Subcutaneous abdominal adipose tissue (tissue), 5 donors: ENCODE results near the gene FMN1.

Source experiments
- H3K27ac ChIP-seq: one replicate; pipeline ENCODE4 v1.7.0; 2013; ENCODE audit warnings: low read depth, mild to moderate bottlenecking, inconsistent platforms, low read length, moderate library complexity
- H3K27me3 ChIP-seq, 5 donors: one replicate each; pipeline ENCODE4 v1.7.0; 2013; ENCODE audit warnings: low read length in 5 of 5, inconsistent platforms in 1 of 5; ENCODE audit not compliant: control insufficient read depth in 5 of 5, insufficient read depth in 4 of 5
- H3K36me3 ChIP-seq, 5 donors: one replicate each; pipeline ENCODE4 v1.7.0; 2013; ENCODE audit warnings: low read length in 5 of 5; ENCODE audit not compliant: control insufficient read depth in 5 of 5, insufficient read depth in 5 of 5
- H3K4me1 ChIP-seq, 5 donors: one replicate each; pipeline ENCODE4 v1.7.0; 2013; ENCODE audit warnings: low read length in 5 of 5, mild to moderate bottlenecking in 3 of 5, moderate library complexity in 1 of 5; ENCODE audit not compliant: control insufficient read depth in 5 of 5, insufficient read depth in 5 of 5
- H3K4me3 ChIP-seq, 5 donors: one replicate each; pipeline ENCODE4 v1.7.0; 2013; ENCODE audit warnings: low read length in 5 of 5, low read depth in 1 of 5
- H3K9ac ChIP-seq, 5 donors: one replicate each; pipeline ENCODE4 v1.7.0; 2013; ENCODE audit warnings: low read length in 5 of 5, mild to moderate bottlenecking in 4 of 5, moderate library complexity in 3 of 5
- H3K9me3 ChIP-seq, 5 donors: one replicate each; pipeline ENCODE4 v1.7.0; 2013; ENCODE audit warnings: low read length in 5 of 5; ENCODE audit not compliant: control insufficient read depth in 5 of 5
- donor health status: healthy.
- donor health status: healthy.
- donor health status: healthy.
- donor health status: healthy.
- donor health status: healthy.

The FMN1 gene

GRCh38 chr15:32977506-32977905 lies 217.0 kb downstream of the FMN1 start:
- Histone ChIP-seq H3K9me3 (no peaks in the 10 kb centered on the region), H3K27me3 (no peaks in the 10 kb centered on the region), H3K9ac (no peak overlapping the region), H3K4me1 (peaks cover 0 to 11% (median 0%) of the 10 kb centered on the region in 5 donors), H3K36me3 (no peaks in the 10 kb centered on the region), H3K4me3 (no peak overlapping the region), H3K27ac (no peak overlapping the region)

GRCh38 chr15:32974691-32975090 lies 219.8 kb downstream of the FMN1 start:
- Histone ChIP-seq H3K9me3 (no peaks in the 10 kb centered on the region), H3K9ac (no peak overlapping the region), H3K4me1 (peaks cover 0 to 20% (median 3%) of the 10 kb centered on the region in 5 donors), H3K4me3 (no peak overlapping the region), H3K27ac (no peak overlapping the region), H3K27me3 (no peaks in the 10 kb centered on the region), H3K36me3 (no peaks in the 10 kb centered on the region)

- Histone ChIP-seq H3K4me3 (no peak overlapping the region), H3K27me3 (no peaks in the 10 kb centered on the region), H3K4me1 (peaks cover 0 to 20% (median 3%) of the 10 kb centered on the region in 5 donors), H3K27ac (no peak overlapping the region), H3K9me3 (no peaks in the 10 kb centered on the region), H3K9ac (no peak overlapping the region), H3K36me3 (peaks cover 0 to 4% (median 0%) of the 10 kb centered on the region in 5 donors)
These were observed 221.8 kb downstream of the FMN1 start for GRCh38 chr15:32972686-32973085.

DNA sequence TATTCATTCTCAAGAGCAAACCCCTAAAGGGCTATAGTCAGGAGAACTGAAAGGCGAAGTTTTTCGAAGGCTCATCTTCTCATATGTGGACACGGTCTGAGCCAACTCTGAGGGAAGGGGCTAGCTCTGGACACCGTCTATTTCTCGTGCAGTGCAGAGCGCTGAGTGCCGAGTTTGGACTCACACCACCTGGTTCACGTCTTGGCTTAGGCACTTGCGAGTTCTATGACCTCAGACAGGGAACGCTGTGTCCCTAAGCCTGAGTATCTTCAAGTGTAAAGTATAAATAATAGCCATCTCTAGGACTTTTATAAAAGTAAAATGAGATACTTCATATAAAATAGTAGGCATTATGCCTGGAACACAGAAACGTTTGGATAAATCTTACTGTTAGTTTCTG lies 223.7 kb downstream of the FMN1 start:
- Histone ChIP-seq H3K4me3 (no peak overlapping the region), H3K36me3 (peaks cover 0 to 4% (median 0%) of the 10 kb centered on the region in 5 donors), H3K9ac (no peak overlapping the region), H3K9me3 (no peaks in the 10 kb centered on the region), H3K4me1 (peaks cover 0 to 20% (median 3%) of the 10 kb centered on the region in 5 donors), H3K27me3 (no peaks in the 10 kb centered on the region), H3K27ac (no peak overlapping the region)

GRCh38 chr15:32967521-32967920 lies 227.0 kb downstream of the FMN1 start:
- H3K27ac ChIP-seq: no peak overlapping the region
- no peak overlapping the region for H3K4me3 ChIP-seq
- H3K9ac ChIP-seq: no peak overlapping the region
- no peaks in the 10 kb centered on the region for H3K27me3 ChIP-seq
- H3K9me3 ChIP-seq: no peaks in the 10 kb centered on the region
- H3K4me1 ChIP-seq: peaks cover 0 to 13% (median 3%) of the 10 kb centered on the region in 5 donors
- peaks cover 0 to 4% (median 0%) of the 10 kb centered on the region in 5 donors for H3K36me3 ChIP-seq

DNA sequence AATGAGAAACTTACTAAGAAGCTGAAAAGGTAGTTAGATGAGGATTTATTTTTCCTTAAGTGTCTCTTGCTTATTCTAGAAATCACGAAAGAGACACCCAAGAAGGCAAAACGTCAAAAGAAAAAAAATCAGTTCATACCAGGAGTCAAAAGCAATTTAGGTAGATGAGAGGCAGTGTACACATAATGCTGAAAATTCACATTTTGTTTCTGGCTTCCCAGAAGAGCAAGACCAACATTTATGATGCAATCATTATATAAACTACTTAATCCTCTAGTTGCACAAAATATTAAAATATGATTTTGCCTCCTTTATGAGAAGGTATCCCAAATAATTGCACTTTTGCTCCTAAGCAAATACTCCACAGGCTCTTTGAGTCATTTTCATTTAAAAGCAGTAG lies 228.0 kb downstream of the FMN1 start:
- Histone ChIP-seq H3K27me3 (no peaks in the 10 kb centered on the region), H3K36me3 (peaks cover 0 to 4% (median 0%) of the 10 kb centered on the region in 5 donors), H3K27ac (no peak overlapping the region), H3K9ac (no peak overlapping the region), H3K4me3 (no peak overlapping the region), H3K4me1 (peaks cover 0 to 3% (median 0%) of the 10 kb centered on the region in 5 donors), H3K9me3 (no peaks in the 10 kb centered on the region)

- no peak overlapping the region for H3K27ac ChIP-seq
- no peak overlapping the region for H3K9ac ChIP-seq
These were observed 228.6 kb downstream of the FMN1 start for GRCh38 chr15:32965897-32966296.

DNA sequence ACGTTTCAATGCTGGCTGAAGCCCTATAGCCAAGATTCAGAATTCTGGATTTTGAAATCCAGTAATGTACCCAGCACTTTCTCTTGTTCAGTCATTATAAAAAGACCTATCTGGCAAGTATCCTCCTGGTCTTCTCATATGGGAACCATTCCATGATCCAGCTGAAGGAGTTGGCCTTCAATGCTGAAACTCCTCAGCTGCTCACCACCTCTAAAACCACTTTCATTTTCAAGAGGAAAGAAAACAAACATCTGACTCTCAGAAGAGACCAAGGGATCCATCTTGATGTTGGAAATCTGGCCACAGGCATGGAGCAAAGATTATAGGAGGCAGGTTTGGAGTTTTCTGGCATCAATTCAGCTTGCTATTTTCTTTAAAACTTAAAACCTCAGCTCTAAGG lies 235.4 kb downstream of the FMN1 start:
- Histone ChIP-seq H3K9me3 (no peaks in the 10 kb centered on the region), H3K36me3 (no peaks in the 10 kb centered on the region), H3K27me3 (no peaks in the 10 kb centered on the region), H3K9ac (no peak overlapping the region), H3K4me1 (peaks cover 0 to 8% (median 0%) of the 10 kb centered on the region in 5 donors), H3K4me3 (no peak overlapping the region), H3K27ac (no peak overlapping the region)

More at GRCh38 chr15:32965897-32966296, 228.6 kb downstream of the FMN1 start:
- no peaks in the 10 kb centered on the region for H3K27me3 ChIP-seq
- no peak overlapping the region for H3K4me3 ChIP-seq
- H3K36me3 ChIP-seq: peaks cover 0 to 4% (median 0%) of the 10 kb centered on the region in 5 donors
- no peaks in the 10 kb centered on the region for H3K4me1 ChIP-seq
- H3K9me3 ChIP-seq: no peaks in the 10 kb centered on the region

- no peaks in the 10 kb centered on the region for H3K27me3 ChIP-seq
- no peak overlapping the region for H3K9ac ChIP-seq
- H3K4me1 ChIP-seq: peaks cover 0 to 12% (median 5%) of the 10 kb centered on the region in 5 donors
- H3K4me3 ChIP-seq: no peak overlapping the region
- H3K27ac ChIP-seq: no peak overlapping the region
- H3K9me3 ChIP-seq: no peaks in the 10 kb centered on the region
- H3K36me3 ChIP-seq: no peaks in the 10 kb centered on the region
These were observed 237.3 kb downstream of the FMN1 start for GRCh38 chr15:32957219-32957618.

DNA sequence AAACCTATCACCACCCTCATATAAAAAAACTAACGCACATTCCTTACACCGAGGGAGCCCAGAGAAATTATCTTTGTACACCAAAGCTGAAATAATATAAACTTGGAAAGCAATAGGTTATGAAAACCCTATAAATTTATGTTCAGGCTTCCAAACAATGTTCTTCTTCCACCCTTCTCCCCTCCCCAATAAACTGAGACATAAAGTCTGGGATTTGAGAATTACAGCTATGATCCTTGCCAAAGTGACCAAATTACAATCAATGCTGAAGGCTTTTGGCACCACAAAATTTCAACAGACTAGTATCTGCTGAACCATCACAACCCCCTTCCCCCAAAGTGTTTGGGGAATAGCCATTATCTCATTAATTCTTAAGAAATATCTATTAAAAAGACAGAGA lies 237.8 kb downstream of the FMN1 start:
- H3K27ac ChIP-seq: no peak overlapping the region
- no peaks in the 10 kb centered on the region for H3K9me3 ChIP-seq
- H3K4me1 ChIP-seq: peaks cover 0 to 12% (median 5%) of the 10 kb centered on the region in 5 donors
- H3K4me3 ChIP-seq: no peak overlapping the region
- H3K9ac ChIP-seq: no peak overlapping the region
- no peaks in the 10 kb centered on the region for H3K36me3 ChIP-seq
- H3K27me3 ChIP-seq: no peaks in the 10 kb centered on the region

DNA sequence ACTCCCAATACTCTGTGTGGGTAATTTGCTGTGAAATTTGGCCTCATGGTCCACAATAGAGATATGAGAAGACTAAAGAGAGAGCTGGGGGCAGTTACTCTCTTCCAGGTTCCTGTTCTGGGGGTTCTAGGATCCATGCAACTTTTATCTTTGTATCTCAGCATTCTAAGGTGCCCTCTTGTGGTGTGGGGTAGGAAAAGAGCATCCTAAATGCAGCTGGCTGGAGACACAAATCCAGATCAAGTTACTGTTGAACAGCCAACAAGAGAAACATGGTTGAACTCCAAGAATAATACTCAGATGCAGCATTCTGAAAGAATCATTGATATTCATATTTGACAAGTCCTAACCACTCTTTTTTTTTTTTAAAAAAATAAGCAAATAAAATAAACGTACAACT lies 238.5 kb downstream of the FMN1 start:
- Histone ChIP-seq H3K4me1 (peaks cover 0 to 12% (median 5%) of the 10 kb centered on the region in 5 donors), H3K27me3 (no peaks in the 10 kb centered on the region), H3K4me3 (no peak overlapping the region), H3K36me3 (no peaks in the 10 kb centered on the region), H3K9me3 (no peaks in the 10 kb centered on the region), H3K9ac (no peak overlapping the region), H3K27ac (no peak overlapping the region)
